HEK293 (cell line): Measurements from ENCODE around the gene METTL25B.
A peak's percentile ranks its signal among the peaks of the same experiment; 100 is the strongest.

Experiments
- KLF17 ChIP-seq: fragments of 450-650 bp; formaldehyde crosslinking; IDR thresholded peaks from 2 replicates; pipeline ENCODE4 v1.5.1; 2016; ENCODE audit warnings: missing biosample characterization, missing genetic modification characterization
- MEIS1 ChIP-seq: sonication (generic); formaldehyde crosslinking; IDR thresholded peaks from 2 replicates; pipeline ENCODE4 v1.8.1; 2022; ENCODE audit warnings: missing genetic modification reagents, mild to moderate bottlenecking, borderline replicate concordance
- MYNN ChIP-seq: fragments of 450-650 bp; formaldehyde crosslinking; IDR thresholded peaks from 2 replicates; pipeline ENCODE4 v1.5.1; 2016; ENCODE audit warnings: missing biosample characterization, missing genetic modification characterization, borderline replicate concordance
- PRDM2 ChIP-seq: fragments of 450-650 bp; formaldehyde crosslinking; IDR thresholded peaks from 2 replicates; pipeline ENCODE4 v1.5.1; 2016; ENCODE audit warnings: missing biosample characterization, missing genetic modification characterization, borderline replicate concordance
- SP3 ChIP-seq: fragments of 450-650 bp; formaldehyde crosslinking; IDR thresholded peaks from 2 replicates; pipeline ENCODE4 v1.5.1; 2016; ENCODE audit warnings: missing biosample characterization, missing genetic modification characterization
- ZBTB21 ChIP-seq: fragments of 450-650 bp; formaldehyde crosslinking; IDR thresholded peaks from 2 replicates; pipeline ENCODE4 v1.5.1; 2017; ENCODE audit warnings: missing biosample characterization, missing genetic modification characterization
- ZBTB48 ChIP-seq: fragments of 450-650 bp; formaldehyde crosslinking; IDR thresholded peaks from 2 replicates; pipeline ENCODE4 v1.5.1; 2016; ENCODE audit warnings: missing biosample characterization, missing genetic modification characterization
- ZIC2 ChIP-seq: fragments of 450-650 bp; formaldehyde crosslinking; IDR thresholded peaks from 2 replicates; pipeline ENCODE4 v1.5.1; 2016; ENCODE audit warnings: missing biosample characterization, missing genetic modification characterization
- ZNF155 ChIP-seq: fragments of 450-650 bp; formaldehyde crosslinking; IDR thresholded peaks from 2 replicates; pipeline ENCODE4 v1.5.1; 2016; ENCODE audit warnings: missing biosample characterization, missing genetic modification characterization
- ZNF202 ChIP-seq: fragments of 450-650 bp; formaldehyde crosslinking; IDR thresholded peaks from 2 replicates; pipeline ENCODE4 v1.5.1; 2016; ENCODE audit warnings: missing biosample characterization, missing genetic modification characterization, borderline replicate concordance
- ZNF223 ChIP-seq: fragments of 450-650 bp; formaldehyde crosslinking; IDR thresholded peaks from 2 replicates; pipeline ENCODE4 v1.5.1; 2016; ENCODE audit warnings: missing biosample characterization, missing genetic modification characterization
- ZNF239 ChIP-seq: fragments of 450-650 bp; formaldehyde crosslinking; IDR thresholded peaks from 2 replicates; pipeline ENCODE4 v1.5.1; 2016; ENCODE audit warnings: missing biosample characterization, missing genetic modification characterization
- ZNF274 ChIP-seq, 2 experiments: fragments of 200-500 bp in 1 of 2; fragments of 450-650 bp in 1 of 2; sonication (Bioruptor generic) in 1 of 2; formaldehyde crosslinking in 1 of 2; IDR thresholded peaks; 2 replicates each; pipeline versions ENCODE4 v1.5.1 to v1.6.1; 2014 to 2016; ENCODE audit warnings: borderline replicate concordance in 1 of 2, inconsistent platforms in 1 of 2, low read length in 1 of 2, missing biosample characterization in 1 of 2, missing genetic modification characterization in 1 of 2
- ZNF311 ChIP-seq: fragments of 450-650 bp; formaldehyde crosslinking; IDR thresholded peaks from 2 replicates; pipeline ENCODE4 v1.5.1; 2017; ENCODE audit warnings: missing biosample characterization, missing genetic modification characterization, borderline replicate concordance
- ZNF324 ChIP-seq: fragments of 450-650 bp; formaldehyde crosslinking; IDR thresholded peaks from 2 replicates; pipeline ENCODE4 v1.5.1; 2016; ENCODE audit warnings: missing biosample characterization, missing genetic modification characterization
- ZNF391 ChIP-seq: fragments of 450-650 bp; formaldehyde crosslinking; IDR thresholded peaks from 2 replicates; pipeline ENCODE4 v1.5.1; 2016; ENCODE audit warnings: low read depth, missing biosample characterization, missing genetic modification characterization, borderline replicate concordance
- ZNF48 ChIP-seq: fragments of 450-650 bp; formaldehyde crosslinking; IDR thresholded peaks from 2 replicates; pipeline ENCODE4 v1.5.1; 2016; ENCODE audit warnings: missing biosample characterization, missing genetic modification characterization
- ZNF530 ChIP-seq: fragments of 450-650 bp; formaldehyde crosslinking; IDR thresholded peaks from 2 replicates; pipeline ENCODE4 v1.5.1; 2016; ENCODE audit warnings: low read depth, missing biosample characterization, missing genetic modification characterization
- ZNF571 ChIP-seq: fragments of 450-650 bp; formaldehyde crosslinking; IDR thresholded peaks from 2 replicates; pipeline ENCODE4 v1.5.0; 2017; ENCODE audit warnings: missing biosample characterization, missing genetic modification characterization
- ZNF596 ChIP-seq: fragments of 450-650 bp; IDR thresholded peaks from 2 replicates; pipeline ENCODE4 v1.5.0; 2018; ENCODE audit warnings: missing biosample characterization, mild to moderate bottlenecking, missing genetic modification characterization, moderate library complexity
- ZNF623 ChIP-seq: fragments of 450-650 bp; formaldehyde crosslinking; IDR thresholded peaks from 2 replicates; pipeline ENCODE4 v1.5.1; 2016; ENCODE audit warnings: missing biosample characterization, missing genetic modification characterization
- ZNF624 ChIP-seq: fragments of 450-650 bp; formaldehyde crosslinking; IDR thresholded peaks from 2 replicates; pipeline ENCODE4 v1.5.1; 2017; ENCODE audit warnings: missing biosample characterization, missing genetic modification characterization
- ZNF639 ChIP-seq: fragments of 450-650 bp; formaldehyde crosslinking; IDR thresholded peaks from 2 replicates; pipeline ENCODE4 v1.5.1; 2016; ENCODE audit warnings: missing biosample characterization, missing genetic modification characterization
- ZNF670 ChIP-seq: fragments of 450-650 bp; formaldehyde crosslinking; IDR thresholded peaks from 2 replicates; pipeline ENCODE4 v1.5.1; 2016; ENCODE audit warnings: missing biosample characterization, missing genetic modification characterization, low read depth
- ZSCAN16 ChIP-seq: fragments of 450-650 bp; formaldehyde crosslinking; IDR thresholded peaks from 2 replicates; pipeline ENCODE4 v1.5.1; 2016; ENCODE audit warnings: missing biosample characterization, missing genetic modification characterization
- TF ChIP-seq, protein P1 (sequence below): fragments of 450-650 bp; formaldehyde crosslinking; IDR thresholded peaks from 2 replicates; pipeline ENCODE4 v1.5.1; 2017; ENCODE audit warnings: missing biosample characterization, missing genetic modification characterization
- TF ChIP-seq, protein P2 (sequence below): fragments of 450-650 bp; formaldehyde crosslinking; IDR thresholded peaks from 2 replicates; pipeline ENCODE4 v1.5.1; 2016; ENCODE audit warnings: missing biosample characterization, missing genetic modification characterization
- TF ChIP-seq, protein P3 (sequence below): fragments of 450-650 bp; formaldehyde crosslinking; IDR thresholded peaks from 2 replicates; pipeline ENCODE4 v1.5.0; 2017; ENCODE audit warnings: missing biosample characterization, missing genetic modification characterization, borderline replicate concordance

METTL25B gene

DNA sequence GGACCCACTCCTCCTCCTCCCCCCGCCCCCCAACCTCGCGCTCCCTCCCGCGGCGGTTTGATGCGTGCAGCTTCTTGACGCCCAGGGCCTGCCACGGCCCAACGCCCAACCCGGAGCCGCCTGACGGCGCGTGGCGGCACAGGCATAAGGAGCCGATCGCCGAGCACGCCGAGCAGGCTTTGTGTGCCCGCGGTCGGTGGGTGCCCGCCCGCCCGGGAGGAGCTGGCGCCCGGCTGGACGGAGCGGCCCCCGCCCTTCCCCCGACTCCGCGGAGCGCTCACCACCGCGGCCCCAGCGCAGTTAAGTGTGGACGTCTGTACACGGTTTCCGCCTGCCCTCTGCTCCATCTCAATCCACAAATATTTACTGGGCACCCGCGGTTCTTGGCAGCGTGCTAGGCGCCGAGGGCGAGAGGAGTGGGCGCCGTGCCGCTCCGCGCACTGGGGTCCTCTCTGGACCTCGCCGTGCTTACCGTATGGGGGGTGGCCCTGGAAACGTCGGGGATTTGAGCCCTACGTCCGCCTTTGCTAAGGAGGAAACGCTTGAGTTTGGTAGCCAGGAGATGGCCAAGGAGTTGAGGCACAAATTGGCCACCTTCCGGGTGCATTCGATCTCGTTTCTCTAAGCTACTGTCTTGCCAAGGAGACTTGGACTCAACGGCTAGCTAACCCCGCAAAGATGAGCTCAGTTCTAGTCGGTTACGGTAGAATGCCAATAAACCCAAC, 23.6 kb downstream of the METTL25B start (continued):
- TF ChIP-seq ZNF202 (no peak), ZNF571 (tag by site-specific recombination) (no peak), ZNF623 (tag by site-specific recombination) (no peak), ZNF311 (tag by site-specific recombination) (no peak), ZBTB21 (no peak), ZSCAN16 (no peak), ZNF155 (tag by site-specific recombination) (no peak), PRDM2 (tag by site-specific recombination) (no peak), KLF17 (peak; percentile 84), MEIS1 (CRISPR knock-in tag) (no peak), ZNF530 (no peak), ZNF391 (tag by site-specific recombination) (0 out of 2 replicates have a peak, but pooled peaks have one; percentile 53), ZNF274 (IDR thresholded peaks at IDR 0.05; ENCODE audit: low read length) (no peak), ZNF274 (tag by site-specific recombination; IDR thresholded peaks at IDR 0.05; ENCODE audit: borderline replicate concordance) (no peak), ZBTB48 (tag by site-specific recombination) (no peak), ZNF670 (no peak), ZNF624 (tag by site-specific recombination) (no peak), SP3 (peak; percentile 90), ZNF596 (no peak), ZNF239 (tag by site-specific recombination) (no peak), ZNF223 (tag by site-specific recombination) (no peak), ZIC2 (peak; percentile 75), ZNF324 (tag by site-specific recombination) (no peak), ZNF48 (tag by site-specific recombination) (no peak), MYNN (tag by site-specific recombination) (0 out of 2 replicates have a peak, but pooled peaks have one; percentile 50), ZNF639 (no peak)
- TF ChIP-seq, protein P1, sequence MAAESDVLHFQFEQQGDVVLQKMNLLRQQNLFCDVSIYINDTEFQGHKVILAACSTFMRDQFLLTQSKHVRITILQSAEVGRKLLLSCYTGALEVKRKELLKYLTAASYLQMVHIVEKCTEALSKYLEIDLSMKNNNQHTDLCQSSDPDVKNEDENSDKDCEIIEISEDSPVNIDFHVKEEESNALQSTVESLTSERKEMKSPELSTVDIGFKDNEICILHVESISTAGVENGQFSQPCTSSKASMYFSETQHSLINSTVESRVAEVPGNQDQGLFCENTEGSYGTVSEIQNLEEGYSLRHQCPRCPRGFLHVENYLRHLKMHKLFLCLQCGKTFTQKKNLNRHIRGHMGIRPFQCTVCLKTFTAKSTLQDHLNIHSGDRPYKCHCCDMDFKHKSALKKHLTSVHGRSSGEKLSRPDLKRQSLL (tag by site-specific recombination): no peak
- TF ChIP-seq, protein P2, sequence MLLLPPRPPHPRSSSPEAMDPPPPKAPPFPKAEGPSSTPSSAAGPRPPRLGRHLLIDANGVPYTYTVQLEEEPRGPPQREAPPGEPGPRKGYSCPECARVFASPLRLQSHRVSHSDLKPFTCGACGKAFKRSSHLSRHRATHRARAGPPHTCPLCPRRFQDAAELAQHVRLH: peak; percentile 46
- TF ChIP-seq, protein P3, sequence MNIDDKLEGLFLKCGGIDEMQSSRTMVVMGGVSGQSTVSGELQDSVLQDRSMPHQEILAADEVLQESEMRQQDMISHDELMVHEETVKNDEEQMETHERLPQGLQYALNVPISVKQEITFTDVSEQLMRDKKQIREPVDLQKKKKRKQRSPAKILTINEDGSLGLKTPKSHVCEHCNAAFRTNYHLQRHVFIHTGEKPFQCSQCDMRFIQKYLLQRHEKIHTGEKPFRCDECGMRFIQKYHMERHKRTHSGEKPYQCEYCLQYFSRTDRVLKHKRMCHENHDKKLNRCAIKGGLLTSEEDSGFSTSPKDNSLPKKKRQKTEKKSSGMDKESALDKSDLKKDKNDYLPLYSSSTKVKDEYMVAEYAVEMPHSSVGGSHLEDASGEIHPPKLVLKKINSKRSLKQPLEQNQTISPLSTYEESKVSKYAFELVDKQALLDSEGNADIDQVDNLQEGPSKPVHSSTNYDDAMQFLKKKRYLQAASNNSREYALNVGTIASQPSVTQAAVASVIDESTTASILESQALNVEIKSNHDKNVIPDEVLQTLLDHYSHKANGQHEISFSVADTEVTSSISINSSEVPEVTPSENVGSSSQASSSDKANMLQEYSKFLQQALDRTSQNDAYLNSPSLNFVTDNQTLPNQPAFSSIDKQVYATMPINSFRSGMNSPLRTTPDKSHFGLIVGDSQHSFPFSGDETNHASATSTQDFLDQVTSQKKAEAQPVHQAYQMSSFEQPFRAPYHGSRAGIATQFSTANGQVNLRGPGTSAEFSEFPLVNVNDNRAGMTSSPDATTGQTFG (tag by site-specific recombination): no peak
